HepG2 (cell line): ENCODE measurements around the gene KRTAP5-4. TPM values are rescaled to one million over a fixed set of nuclear protein-coding genes. Genes with fewer than 3 reads are reported as not detected.

Experiments used
- BRF2 ChIP-seq: sonication (generic); formaldehyde crosslinking; IDR thresholded peaks from 2 replicates; pipeline ENCODE4 v1.8.1; 2022; ENCODE audit warnings: mild to moderate bottlenecking, missing genetic modification reagents
- HNF4A ChIP-seq: sonication (generic); formaldehyde crosslinking; IDR thresholded peaks from 2 replicates; pipeline ENCODE4 v1.4.0; 2020; ENCODE audit warnings: missing genetic modification reagents
- MYPOP ChIP-seq: sonication (generic); formaldehyde crosslinking; IDR thresholded peaks from 2 replicates; pipeline ENCODE4 v1.8.1; 2023; ENCODE audit warnings: mild to moderate bottlenecking, moderate library complexity, missing genetic modification reagents
- NFATC3 ChIP-seq: sonication (generic); formaldehyde crosslinking; IDR thresholded peaks from 2 replicates; pipeline ENCODE4 v1.5.1; 2020; ENCODE audit warnings: mild to moderate bottlenecking, missing genetic modification reagents
- ZGPAT ChIP-seq: IDR thresholded peaks from 2 replicates; pipeline ENCODE4 v1.6.1; 2016; ENCODE audit warnings: mild to moderate bottlenecking
- ZNF839 ChIP-seq: sonication (generic); formaldehyde crosslinking; IDR thresholded peaks from 2 replicates; pipeline ENCODE4 v1.4.0; 2020; ENCODE audit warnings: missing genetic modification reagents, mild to moderate bottlenecking, borderline replicate concordance
- ZXDC ChIP-seq: sonication (generic); formaldehyde crosslinking; IDR thresholded peaks from 2 replicates; pipeline ENCODE4 v1.5.0; 2020; ENCODE audit warnings: mild to moderate bottlenecking, missing genetic modification reagents
- polyA plus RNA-seq, 8 experiments: library from polyadenylated mRNA; depleted of rRNA in 3 of 8; stranded (reverse) in 7 of 8; unstranded in 1 of 8; fragments of >200 nt; fragmentation: Illumina TruSeq in 4 of 8; extraction: Trizol in 4 of 8; gene quantifications; 2 replicates each; pipeline versions ENCODE4 v1.2.1 to v1.2.3, GENCODE V29; 2011 to 2016; ENCODE audit warnings: low read depth in 4 of 8, missing spikeins in 1 of 8, mixed read lengths in 1 of 8; ENCODE audit not compliant: insufficient read depth in 1 of 8
- total RNA-seq, 5 experiments: library from RNA; depleted of rRNA; stranded (reverse); fragments of >200 nt; fragmentation: Illumina TruSeq; extraction: Trizol; gene quantifications; 2 replicates each; pipeline ENCODE4 v1.2.3, GENCODE V29; 2016; ENCODE audit warnings: low read depth in 1 of 5

KRTAP5-4 gene
- total and polyA plus RNA-seq, 2 of the 13 experiments (the other 11 are each of a cell fraction or from before 2014, with no cell fraction given), result not detected

GRCh38 chr11:1639666-1640065 is 17.7 kb upstream of the KRTAP5-4 start (continued):
- TF ChIP-seq NFATC3 (CRISPR knock-in tag), result no peak
- no peak for TF ChIP-seq HNF4A (CRISPR knock-in tag)
- TF ChIP-seq ZNF839 (CRISPR knock-in tag), result no peak
- no peak for TF ChIP-seq ZGPAT (CRISPR knock-in tag)
- TF ChIP-seq MYPOP (CRISPR knock-in tag), result no peak
- no peak for TF ChIP-seq BRF2 (CRISPR knock-in tag)
- no peak for TF ChIP-seq ZXDC
